Gastrocnemius medialis (tissue), 4 donors: ENCODE measurements around the gene HRCT1.

ENCODE experiments used
- POLR2A ChIP-seq, 2 donors: fragments of 450-650 bp; IDR thresholded peaks; one replicate each; pipeline ENCODE4 v1.6.1; 2017; ENCODE audit warnings: antibody characterized with exemption in 2 of 2, mild to moderate bottlenecking in 2 of 2, moderate library complexity in 2 of 2
- TF ChIP-seq, protein P1 (sequence below), 5 experiments: fragments of 450-650 bp in 3 of 5; fragments of 200-600 bp in 2 of 5; sonication (generic) in 2 of 5; IDR thresholded peaks in 4 of 5; conservative IDR thresholded peaks in 1 of 5; 1 replicate in 4 of 5; 2 replicates in 1 of 5; pipeline ENCODE4 v1.5.1; 2016 to 2019; ENCODE audit warnings: antibody characterized with exemption in 5 of 5, mild to moderate bottlenecking in 3 of 5, moderate library complexity in 3 of 5

GRCh38 chr9:35930521-35930920 is 24.5 kb downstream of the HRCT1 start:
- TF ChIP-seq, protein P1, sequence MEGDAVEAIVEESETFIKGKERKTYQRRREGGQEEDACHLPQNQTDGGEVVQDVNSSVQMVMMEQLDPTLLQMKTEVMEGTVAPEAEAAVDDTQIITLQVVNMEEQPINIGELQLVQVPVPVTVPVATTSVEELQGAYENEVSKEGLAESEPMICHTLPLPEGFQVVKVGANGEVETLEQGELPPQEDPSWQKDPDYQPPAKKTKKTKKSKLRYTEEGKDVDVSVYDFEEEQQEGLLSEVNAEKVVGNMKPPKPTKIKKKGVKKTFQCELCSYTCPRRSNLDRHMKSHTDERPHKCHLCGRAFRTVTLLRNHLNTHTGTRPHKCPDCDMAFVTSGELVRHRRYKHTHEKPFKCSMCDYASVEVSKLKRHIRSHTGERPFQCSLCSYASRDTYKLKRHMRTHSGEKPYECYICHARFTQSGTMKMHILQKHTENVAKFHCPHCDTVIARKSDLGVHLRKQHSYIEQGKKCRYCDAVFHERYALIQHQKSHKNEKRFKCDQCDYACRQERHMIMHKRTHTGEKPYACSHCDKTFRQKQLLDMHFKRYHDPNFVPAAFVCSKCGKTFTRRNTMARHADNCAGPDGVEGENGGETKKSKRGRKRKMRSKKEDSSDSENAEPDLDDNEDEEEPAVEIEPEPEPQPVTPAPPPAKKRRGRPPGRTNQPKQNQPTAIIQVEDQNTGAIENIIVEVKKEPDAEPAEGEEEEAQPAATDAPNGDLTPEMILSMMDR (IDR thresholded peaks at IDR 0.05 in 4 of 5, conservative IDR thresholded peaks at IDR 0.05 in 1 of 5): no peak
- TF ChIP-seq POLR2A (IDR thresholded peaks at IDR 0.05): no peak
